NCI-H510A (cell line): ENCODE results near the gene KCNT1.

ENCODE experiments used
- DNase-seq: peaks from one replicate; lab custom pipeline; 2025; lab: John Stamatoyannopoulos, UW

KCNT1 gene

DNA sequence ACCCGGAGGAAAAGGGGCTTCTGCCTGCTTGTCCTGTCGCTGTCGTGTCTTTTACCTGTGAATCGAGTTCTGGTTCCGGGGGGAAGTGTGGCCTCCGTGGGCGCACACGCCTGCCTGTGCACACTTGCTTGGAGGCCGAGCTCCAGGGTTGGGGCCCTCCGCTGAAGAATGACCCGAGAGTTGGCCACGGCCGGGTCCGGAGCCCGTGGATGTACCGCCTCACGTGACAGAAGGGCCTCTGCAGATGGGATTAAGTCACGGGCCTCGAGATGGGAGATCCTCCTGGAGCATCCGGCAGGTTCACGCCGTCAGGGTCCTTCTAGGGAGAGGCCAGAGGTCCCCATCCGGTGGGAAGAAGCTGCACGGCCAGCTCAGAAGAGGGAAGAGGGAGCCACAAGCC is 81.0 kb downstream of the KCNT1 start:
- no peak for DNase-seq

DNA sequence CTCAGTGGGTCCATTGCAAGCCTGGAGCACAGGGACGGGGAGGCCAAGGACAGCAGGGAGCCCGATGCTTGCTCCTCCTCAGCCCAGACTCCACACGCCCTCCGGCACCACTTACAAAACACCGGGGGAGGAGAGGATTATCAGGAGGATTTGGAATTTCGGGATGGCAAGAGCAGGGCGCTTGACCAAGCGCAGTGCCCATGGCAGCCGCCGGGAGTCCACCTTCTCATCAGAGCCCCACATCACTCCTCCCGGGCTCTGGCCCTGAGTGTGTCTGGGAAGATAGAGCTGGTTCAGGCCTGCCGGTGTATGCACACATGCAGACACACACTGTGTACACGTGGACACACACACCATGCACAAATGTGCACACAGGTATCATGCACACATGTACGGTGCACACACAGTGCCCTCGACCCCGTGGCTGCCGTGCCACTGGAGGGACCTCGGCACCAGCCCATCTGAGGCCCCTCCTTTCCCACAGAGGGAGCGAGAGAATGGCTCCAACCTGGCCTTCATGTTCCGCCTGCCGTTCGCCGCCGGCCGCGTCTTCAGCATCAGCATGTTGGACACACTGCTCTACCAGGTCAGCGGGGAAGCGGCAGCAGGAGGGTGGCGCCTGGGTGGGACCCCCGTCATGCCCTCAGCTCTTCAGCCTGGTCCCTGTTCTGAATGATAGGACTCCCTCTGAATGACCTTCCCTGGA is 81.7 kb downstream of the KCNT1 start:
- DNase-seq: no peak

DNA sequence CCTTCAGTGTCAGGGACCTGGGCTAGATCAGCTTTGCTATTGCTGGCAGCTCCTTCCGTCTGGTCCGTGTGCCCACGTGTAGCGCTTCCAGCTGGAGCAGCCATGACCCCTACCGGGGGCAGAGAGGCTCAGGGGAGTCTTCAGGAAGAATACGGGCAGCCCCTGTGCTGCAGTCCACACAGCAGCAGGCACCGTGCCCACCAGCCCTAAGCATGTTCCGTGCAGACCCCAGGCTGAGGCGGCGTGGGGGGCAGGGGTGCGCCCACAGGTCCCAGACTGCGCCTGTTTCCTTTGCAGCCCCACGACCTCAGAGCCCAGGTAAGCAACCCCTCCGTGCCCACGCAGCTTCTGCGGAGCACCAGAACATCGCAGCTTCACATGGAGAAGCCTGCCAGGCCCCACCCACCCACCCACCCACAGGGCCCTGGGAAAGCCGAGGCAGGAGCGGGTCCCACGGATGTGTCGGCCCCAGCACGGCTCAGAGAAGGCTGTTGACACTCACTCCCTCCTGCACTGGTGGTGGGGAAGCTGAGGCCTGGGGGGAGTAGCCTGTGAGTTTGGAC is 83.1 kb downstream of the KCNT1 start:
- DNase-seq: no peak

DNA sequence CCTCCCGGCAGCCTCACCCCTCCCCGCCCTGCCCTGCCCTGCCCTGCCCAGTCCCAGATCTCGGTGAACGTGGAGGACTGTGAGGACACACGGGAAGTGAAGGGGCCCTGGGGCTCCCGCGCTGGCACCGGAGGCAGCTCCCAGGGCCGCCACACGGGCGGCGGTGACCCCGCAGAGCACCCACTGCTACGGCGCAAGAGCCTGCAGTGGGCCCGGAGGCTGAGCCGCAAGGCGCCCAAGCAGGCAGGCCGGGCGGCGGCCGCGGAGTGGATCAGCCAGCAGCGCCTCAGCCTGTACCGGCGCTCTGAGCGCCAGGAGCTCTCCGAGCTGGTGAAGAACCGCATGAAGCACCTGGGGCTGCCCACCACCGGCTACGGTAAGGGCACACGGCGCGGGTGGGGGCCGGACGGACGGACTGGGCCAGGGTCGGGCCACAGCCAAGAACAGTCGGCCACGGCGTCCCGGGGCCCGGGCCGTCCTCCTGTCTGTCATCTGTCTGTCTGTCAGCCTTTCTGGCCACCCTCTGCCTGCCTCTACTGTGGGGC is 84.2 kb downstream of the KCNT1 start:
- DNase-seq: no peak

DNA sequence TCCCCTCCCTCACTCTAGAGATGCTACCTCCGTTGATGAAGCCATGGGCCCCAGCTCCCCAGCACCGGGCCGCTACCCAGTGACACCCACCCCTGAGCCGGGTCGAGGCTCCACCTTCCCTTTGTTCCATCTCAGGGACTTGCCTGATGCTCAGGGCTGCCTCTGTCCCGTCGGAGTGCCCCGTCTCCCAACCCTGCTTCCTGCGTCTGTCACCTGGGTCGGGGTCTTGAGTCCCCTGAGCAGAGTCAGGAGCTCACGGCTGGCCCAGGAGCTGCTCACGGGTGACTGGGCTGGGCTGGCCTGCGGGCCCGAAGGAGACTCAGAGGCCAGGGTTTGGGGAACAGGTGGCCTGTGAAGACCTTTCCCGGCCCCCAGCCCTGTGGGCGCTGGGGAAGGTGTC is 85.3 kb downstream of the KCNT1 start:
- no peak for DNase-seq

DNA sequence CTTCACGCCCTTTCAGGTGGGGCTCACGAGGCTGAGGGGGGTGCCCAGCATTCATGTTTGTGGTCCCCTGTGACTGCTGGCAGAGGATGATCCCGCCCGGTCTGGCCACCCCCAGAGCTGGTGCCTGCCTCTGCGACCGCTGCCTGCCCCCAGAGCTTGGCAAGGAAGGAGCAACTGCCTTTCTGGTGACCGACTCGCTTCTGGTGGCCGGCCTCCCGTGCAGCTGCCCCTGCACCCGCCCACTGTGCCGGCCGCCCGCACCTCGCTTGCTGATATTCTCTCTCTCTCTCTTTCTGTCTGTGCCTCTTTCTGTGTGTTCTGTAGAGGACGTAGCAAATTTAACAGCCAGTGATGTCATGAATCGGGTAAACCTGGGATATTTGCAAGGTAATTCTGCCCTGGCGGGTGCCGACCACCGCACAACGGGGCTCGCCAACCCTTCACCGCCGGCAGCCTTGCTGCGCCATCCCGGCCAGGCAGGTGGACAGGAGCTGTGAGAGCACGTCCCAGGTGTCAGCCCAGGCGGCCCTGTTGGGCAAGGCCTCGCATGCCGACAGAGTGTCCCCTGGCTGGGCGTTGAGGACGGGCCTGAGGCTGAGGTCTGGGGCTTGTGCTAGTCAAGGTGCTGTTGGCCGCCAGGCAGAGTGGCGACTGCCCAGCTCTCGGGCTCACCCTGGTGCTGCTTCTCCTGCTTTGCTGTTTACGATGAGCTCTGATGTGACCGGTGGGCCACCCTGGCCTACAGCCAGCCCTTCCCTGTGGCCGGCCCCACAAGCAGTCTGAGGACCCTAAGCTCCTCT is 86.0 kb downstream of the KCNT1 start:
- DNase-seq: no peak

DNA sequence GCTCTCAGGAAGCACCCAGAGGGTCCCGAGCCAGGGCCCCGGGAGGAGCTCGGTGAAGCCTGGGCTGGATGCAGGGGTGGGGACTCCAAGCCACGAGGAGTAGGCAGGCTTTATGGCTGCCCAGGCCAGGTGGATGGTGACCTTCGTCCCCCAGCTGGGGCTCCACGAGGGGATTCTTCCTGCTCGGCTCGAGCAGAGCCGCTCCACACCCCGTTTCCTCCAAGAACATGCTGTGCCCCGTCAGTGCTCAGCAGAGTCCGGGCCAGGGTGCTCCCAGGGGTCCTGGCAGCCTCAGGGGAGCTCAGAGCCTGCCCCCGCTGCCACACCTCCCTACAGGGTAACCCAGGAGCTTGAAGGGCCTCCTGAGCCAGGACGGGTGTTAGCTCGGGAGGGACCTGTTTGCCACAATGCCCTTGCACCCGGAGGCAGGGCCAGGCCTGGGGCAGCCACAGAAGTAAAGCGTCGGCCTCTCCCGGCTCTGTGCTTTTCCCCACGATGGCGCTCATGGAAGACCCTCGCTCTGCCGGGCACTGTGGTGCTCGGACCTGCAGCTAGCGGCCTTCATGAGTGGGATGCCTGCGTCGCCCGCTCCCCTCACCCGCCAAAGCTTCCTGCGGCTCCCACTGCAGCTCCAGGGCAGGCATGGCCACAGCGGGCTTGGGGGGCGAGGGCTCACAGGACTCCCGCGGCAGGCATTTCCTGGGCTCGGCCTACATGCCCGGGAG is 86.8 kb downstream of the KCNT1 start:
- no peak for DNase-seq

DNA sequence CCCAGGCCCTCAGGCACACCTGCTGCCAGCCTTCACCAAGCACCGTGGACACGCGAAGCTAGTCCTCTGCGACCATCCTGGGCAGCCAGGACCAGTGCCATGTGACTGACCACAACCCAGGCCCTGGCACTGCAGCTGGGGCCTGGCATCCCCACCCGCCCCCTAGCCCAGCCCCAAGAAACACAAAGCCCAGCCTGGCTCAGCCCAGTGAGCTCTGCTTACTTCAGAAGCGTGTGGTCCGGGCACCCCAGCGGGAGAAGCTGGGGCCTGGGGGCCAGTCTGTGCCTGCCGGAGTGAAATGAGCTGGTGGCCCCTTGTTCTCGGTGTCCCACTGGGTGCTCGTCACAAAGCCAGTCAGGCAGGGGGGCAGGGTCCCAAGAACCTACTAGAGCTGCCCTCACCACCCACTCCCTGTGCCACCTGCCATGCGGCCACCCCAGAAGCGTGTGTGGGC is 87.9 kb downstream of the KCNT1 start:
- DNase-seq: no peak

DNA sequence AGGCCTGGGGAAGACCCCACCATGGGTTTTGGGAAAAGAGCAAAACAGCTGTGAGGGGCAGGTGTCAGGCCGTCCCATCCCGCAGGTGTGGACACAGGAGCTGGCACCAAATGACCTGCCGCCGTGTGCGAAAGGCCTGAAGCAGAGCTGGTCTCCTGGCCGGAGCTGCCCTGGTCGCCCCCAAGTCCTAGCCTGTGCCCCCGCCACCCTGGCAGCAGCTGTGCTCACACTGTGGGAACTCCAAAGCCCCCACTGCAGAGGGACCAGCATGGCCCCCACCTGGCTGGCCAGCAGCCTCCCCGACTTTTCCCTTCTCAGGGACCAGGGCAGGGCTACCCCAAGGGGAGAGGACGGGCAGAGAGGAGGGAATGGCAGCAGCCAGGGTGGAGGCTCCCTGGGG is 88.4 kb downstream of the KCNT1 start:
- DNase-seq: no peak

DNA sequence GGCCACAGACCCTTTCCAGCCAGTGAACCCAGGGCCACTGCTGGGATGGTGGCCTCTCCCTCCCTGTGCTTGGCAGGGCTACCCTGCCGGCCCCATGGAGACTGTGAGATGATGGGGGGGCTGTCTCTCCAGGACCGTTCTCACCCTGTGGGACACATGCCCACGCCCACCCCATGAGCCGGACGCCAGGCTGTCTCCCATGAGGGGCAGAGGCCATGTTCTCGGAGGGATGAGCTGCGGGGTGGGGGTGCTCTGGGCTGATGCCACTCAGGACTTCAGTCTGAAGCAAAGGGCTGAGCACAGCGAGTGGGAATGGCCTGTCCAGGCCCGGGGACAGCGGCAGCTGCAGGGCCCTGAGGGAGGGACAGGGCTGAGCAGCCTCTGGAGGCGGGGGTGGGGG is 88.9 kb downstream of the KCNT1 start:
- no peak for DNase-seq

DNA sequence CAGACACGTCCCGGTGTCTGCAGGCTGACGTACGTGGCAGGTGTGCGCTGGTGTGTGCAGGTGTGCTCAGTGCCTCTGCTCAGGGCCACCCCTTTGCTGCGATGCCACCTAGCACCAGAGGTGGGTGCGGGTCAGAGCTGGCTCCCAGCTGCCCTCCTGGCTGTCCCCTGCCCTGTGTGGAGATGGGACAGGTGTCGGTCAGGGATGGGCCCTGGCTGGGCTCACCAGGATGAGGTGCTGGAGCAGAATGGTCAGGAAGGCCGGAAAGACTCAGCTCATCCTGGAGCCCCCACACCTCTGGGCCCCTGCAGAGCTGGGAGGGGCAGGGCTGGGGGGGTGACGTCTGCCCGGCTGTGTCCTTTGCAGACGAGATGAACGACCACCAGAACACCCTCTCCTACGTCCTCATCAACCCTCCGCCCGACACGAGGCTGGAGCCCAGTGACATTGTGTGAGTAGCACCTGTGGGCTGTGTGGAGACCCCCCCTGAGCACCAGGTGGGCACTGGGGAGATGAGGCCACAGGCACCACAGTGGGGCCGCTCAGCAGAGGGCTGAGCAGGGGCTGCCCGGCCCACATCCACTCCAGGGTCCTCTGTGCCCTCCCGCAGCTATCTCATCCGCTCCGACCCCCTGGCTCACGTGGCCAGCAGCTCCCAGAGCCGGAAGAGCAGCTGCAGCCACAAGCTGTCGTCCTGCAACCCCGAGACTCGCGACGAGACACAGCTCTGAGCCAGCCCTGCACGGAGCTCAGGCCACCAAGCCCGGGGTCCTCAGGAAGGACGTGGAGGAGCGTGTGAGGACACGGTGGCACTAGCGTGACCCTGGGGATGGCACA is 89.7 kb downstream of the KCNT1 start:
- peak; percentile 39 for DNase-seq

DNA sequence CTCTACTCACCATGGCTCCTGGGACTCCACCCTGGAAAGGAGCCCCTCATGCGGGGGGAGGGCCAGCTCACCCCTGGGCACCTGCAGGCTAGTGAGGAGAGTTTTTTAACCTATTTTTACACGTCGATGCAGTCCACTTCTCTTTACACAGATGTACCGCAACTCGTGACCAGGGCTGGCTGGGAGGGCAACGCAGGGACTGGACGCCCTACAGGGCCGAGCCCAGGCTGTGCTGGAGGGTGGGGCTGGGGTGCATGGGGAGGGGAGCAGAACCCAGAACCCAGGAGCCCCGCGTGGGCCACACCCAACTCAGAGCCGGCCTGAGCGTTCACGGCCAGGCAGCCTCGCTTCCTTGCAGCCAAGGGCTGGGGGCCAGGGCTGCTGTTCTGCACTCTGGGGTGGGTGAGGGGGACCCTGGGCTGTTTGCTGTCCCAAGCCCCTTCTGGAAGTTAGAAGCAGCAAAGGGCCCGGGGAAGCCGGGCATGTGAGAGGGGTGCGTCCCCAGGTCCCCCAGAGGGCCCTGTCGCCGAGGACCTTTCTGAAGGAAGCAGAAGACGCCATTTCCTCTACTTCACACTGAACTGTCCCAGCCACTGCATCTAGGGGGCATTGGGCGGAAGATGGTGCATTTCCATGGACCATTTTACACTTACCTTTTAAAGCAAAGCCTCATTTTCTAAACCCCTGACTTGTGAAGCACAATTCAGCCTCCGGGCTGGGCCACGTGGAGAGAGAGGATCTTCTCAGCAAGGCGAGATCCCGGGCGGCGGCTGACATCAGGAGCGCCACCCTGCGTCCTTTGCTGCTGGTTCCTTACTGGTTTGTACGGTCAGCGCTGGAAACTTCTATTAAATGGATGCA is 90.5 kb downstream of the KCNT1 start:
- DNase-seq: no peak

DNA sequence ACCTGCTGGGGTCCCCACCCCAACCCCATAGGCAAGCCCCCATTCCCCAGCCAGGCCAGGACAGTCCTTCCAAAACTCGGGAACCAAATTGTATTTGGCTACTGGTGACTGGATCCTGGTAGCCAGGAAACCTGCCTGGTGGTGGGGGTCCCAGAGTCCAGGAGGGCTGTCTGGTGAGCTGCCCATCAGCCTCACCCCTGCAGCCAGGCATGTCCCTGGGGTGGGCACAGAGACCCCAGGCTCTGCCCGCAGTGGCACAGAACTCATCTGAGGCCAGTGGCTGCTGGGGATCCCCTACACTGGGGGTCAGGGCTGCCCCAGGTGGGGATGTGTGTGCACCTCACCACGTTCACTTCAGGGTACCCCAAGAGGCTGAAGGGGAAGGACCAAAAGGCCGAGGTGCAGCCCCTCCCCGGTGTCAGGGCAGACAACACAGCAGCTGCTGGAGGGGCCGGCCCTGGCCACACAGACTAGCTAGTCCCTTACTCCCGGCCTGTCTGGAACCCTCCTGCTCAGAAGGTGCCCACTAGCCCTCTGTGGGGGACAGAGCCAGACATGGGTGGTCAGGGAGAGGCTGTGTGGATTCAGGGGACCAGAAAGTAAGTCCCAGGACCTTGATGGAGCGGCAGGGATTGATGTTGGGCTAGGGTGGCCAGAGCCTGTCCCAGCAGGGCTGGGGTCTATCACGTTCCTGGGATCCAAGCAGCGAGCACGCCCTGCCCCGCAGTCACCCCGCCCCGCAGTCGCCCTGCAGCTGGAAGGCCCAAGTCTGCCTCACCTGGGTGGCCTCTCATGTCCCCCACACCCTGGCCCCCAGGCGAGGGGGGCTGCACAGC is 91.5 kb downstream of the KCNT1 start:
- no peak for DNase-seq

DNA sequence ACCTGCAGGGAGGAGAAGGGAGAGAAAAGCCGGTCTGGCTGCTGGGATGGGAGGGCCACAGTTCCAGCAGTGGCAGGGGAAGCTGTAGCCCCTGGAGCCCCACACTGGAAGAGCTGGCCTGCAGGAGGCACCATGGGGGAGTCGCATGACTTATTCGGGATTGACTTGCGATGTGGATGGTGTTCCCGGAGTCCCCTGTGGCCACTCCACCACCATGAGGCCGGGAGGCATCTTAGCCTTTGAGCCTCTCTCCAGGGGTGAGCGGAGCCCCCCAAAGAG is 92.0 kb downstream of the KCNT1 start:
- DNase-seq: no peak

DNA sequence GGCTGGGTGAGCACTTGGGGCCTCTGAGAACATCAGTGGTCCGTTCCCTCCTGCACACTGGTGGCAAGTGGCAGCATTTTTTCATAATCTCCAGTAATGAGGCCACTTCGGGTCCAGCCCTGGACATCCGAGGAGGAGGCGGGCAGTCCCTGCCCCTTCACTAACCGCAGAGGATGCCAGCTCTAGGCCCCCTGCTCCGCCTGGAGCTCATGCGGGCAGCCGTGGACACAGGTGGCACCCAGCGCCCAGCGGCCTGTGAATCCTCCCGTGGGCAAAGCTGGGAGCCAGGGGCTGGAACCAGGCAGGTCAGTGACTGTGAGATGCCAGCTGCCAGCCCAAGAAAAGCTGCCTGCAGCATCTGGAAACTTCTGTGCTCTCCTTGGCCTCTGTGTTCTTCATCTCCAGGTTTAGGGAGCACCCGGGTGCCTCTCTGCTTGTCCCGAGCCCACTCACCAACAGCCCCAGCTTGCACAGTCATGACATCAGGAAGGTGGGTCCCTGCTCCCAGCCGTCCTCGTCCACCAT is 92.4 kb downstream of the KCNT1 start:
- no peak for DNase-seq

DNA sequence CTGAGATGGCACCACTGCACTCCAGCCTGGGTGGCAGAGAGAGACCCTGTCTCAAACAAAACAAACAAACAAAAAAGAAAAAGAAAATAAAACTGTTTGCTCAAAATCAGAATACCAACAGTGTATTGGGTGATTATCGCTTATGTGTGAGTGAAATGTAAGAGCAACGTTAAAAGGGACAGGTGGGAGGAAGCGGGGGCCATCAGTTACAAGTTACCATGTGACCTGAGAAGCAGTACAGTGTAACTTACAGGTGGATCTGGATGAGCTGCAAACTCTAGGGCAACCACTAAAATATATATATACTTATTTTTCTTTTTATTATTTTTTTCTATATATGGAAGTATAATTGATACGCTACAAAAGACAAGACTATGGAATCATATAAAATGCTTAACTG is 93.4 kb downstream of the KCNT1 start:
- DNase-seq: no peak

DNA sequence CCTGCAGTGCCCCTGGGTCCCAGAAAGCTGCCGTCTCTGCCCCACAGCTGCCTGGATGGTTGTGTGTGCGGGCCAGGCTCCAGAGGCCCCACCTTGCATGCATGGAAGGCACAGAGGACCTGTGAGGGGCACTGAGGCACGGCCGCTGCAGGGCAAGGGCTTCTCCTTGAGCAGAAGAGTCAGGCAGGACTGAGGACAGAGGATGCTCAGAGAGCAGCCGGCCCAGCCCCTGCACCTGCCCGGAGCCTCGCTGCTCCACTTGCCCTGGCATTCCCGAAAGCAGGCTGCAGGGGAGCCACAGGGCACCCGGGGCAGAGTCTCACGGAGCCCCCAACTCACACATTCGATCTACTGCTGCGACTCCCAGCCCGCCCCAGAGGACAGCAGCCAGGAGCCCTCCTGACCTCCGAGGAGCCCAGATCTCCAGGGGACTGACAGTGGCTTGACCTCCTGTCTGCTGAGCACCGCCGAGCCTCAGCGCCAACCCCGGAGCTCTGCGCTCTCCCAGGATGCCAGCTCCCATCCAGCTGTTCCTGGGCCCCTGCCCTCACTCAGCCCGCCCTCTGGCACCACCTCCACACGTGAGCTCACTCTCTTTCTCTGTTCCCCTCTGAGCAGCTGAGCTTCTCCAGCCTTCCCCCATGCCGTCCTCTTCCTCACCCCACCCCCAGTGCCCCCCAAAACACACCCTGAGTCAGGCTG is 95.0 kb downstream of the KCNT1 start:
- no peak for DNase-seq

DNA sequence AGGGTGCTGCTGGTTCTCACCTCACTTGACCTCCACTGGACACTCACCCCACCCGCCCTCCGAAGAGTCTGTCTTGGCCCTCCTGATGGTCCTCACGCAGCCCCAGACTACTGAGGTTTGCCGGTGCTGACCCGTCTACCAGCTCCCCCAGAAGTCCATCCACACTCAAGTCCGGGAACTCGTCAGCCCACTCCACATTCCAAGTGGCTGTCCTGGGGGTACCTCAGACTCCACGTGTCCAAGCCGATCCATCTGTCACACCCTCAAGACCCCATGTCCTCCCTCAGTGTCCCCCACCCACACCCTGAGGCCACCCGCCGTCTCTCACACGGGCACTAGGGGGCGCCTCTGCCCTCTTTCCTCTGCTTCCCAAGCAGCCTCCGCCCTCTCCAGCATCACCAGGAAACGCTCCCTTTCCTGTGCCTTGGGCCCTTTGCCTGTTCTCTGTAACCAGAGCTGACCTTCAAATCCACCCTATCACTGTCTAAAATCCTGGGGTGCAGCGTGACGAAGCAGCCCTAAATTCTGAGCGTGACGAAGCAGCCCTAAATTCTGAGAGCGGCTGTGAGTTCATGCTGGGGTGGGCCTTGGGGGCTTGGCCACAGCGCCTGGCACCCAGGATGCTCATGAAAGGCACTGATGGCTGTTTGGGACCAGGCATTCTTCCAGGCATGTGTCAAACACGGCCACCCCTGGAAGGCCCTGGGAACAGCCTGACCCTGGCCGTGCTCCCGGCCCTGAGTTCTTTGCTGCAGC is 95.7 kb downstream of the KCNT1 start:
- DNase-seq: peak; percentile 29
